GM18517 (cell line): ENCODE measurements around the gene CHPF2.

Experiments used
- ATAC-seq: cut with Tn5 transposase; IDR thresholded peaks from one replicate; pipeline ENCODE4 v1.9.1; 2021; ENCODE audit warnings: mild to moderate bottlenecking, moderate library complexity; ENCODE audit not compliant: unreplicated experiment

Gene CHPF2

DNA sequence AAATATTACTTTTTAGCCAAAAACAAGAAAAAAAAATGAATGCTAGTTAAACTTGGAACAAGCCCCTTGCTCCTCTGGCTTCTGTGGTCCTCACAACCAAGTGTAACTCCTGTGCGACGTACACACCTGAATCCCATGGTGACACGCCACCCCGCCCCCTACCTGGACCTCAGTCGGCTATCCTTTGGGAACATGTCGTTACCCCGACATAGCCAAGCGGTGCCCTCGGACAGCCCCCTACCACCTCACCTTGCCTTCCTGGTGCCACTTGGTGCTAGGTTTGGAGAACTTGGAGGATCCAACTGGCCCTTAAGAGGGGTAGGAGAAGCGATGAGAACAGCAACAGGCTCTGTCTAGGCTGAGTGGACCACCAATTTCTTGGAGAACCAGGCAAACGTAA lies 28.2 kb downstream of the CHPF2 start:
- ATAC-seq: no peak

DNA sequence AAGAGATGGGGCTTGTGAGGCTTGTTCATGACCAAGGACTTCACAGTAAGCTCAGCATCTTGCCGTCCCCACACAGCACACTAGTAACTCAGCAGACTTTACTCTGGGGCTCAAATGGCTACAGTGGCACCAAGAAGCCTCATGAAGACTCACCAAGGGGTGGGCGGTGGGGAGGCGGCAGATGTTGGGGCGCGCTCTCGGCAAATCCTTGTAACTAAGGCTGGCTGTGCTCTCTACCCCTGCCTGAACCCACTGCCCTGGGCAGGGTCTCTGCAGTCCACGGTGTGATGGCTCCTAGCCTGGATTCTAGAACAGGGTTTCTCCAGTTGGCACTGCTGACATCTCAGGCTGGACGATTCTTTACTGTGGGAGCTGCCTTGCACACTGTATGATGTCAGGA lies 28.6 kb downstream of the CHPF2 start:
- no peak for ATAC-seq

DNA sequence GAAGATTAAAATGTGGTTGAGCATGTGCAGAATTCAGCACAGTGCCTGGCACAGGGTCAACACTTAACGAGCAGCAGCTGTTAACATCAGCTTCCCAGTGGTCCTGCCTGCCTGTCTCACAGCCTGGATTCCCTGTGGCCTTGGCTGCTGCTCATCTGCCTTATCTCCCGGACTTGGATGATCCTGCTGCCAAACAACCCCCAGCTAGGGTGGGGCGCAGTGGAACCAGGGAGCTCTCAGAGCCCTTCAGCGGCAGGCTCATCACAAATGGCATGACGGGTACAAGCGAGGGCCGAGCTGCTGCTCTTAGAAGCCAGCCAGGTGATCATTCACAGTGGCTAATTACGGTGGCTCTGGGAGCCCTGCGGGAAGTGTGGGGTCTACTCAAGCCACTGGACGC lies 29.2 kb downstream of the CHPF2 start:
- no peak for ATAC-seq

- no peak for ATAC-seq
Measured at GRCh38 chr7:151264615-151265014, 32.3 kb downstream of the CHPF2 start.

DNA sequence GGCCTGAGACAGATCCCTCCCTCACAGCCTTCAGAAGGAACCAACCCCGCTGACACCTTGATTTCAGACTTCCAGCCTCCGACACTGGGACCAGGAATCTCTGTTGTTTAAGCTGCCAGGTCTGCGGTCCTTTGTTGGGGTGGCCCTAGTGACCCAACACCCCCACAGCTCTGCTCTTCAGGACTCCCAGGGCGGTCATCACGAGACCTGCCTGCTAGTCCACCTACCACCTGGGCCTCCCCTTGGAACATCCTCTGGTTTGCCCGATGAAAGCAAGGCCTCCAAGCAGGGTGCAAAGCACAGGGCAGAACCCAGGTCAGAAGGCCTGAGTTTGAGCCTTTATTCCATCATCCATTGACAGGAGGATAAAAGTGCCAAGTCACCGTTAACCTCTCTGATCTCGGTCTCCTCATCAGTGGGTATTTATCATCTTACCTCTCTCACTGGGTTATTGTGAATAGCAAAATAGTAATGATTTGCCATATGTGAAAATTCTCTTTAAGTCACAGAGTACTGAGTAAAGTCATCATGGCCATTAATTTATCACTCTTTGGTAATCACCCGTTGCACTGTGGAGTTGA lies 33.2 kb downstream of the CHPF2 start:
- no peak for ATAC-seq

GRCh38 chr7:151269511-151269910 lies 37.2 kb downstream of the CHPF2 start:
- ATAC-seq: no peak

DNA sequence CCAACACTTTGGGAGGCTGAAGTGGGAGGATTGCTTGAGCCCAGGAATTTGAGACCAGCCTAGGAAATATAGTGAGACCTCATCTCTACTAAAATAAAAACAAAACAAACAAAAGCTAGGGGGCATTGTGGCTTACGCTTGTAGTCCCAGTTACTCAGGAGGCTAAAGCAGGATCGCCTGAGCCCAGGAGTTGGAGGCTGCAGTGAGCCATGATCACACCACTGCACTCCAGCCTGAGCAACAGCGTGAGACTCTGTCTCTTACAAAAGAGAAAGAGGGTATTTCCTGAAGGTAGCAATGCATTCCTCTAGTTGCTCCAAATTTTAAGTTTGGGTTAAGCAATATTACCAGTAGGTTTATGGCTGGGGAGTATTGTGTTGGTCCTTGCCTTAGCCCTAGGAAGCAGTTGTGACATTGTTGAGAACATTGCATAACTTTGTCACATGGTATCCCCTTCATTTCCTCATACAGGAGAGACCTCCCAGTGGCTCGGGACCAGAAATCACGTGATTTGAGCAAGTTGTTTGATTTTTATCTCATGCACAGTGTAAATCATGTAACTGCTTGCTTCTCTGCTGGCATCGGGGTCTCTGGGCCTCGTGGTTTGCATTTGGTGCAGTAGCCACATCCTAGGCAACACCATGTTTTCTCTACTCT lies 39.5 kb downstream of the CHPF2 start:
- ATAC-seq: no peak

- ATAC-seq: no peak
Measured at GRCh38 chr7:151272405-151272804, 40.1 kb downstream of the CHPF2 start.

DNA sequence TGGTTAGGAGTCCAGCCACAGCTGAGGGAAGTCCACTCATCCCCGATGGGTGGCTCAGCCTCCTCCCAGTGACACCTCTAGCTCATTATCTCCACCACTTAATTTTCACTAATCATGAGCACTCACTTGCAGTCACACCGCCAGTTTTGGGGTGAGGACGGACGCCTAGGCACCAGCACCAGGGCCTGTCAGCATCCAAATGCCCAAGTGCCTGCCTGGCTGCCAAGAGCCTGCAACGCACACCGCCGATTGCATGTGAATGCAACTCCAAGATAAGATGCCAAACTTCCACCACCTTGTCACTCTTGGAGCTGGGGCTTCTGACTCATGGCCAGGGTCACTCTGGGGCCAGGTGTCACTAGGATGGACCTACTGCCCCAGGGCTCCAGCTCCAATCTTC lies 40.6 kb downstream of the CHPF2 start:
- no peak for ATAC-seq

GRCh38 chr7:151273651-151274390 lies 41.5 kb downstream of the CHPF2 start:
- ATAC-seq: no peak

DNA sequence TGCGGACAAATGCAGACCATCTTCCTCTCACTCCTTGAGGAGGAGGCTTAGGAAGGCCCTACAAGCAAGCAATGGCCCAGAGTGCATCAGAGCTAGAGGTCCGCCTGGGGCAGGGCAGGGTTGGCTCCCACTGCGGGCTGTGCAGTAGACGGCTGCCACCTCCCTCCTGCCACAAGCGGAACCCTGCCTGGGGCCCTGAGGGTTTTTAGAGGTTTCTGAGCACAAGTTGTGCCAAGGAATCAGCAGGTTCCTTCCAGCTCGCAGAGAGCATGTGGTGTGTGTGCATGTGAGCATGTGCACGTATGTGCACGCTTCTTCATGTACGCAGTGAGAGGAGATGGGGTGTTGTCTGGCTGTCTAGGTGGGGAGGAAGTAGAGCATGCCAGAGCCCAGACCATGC lies 42.1 kb downstream of the CHPF2 start:
- ATAC-seq: no peak

- ATAC-seq: no peak
Measured at GRCh38 chr7:151274936-151275812, 42.9 kb downstream of the CHPF2 start.

GRCh38 chr7:151275813-151276577 lies 43.7 kb downstream of the CHPF2 start:
- ATAC-seq: no peak

- ATAC-seq: no peak
Measured at GRCh38 chr7:151276666-151277590, 44.6 kb downstream of the CHPF2 start.

DNA sequence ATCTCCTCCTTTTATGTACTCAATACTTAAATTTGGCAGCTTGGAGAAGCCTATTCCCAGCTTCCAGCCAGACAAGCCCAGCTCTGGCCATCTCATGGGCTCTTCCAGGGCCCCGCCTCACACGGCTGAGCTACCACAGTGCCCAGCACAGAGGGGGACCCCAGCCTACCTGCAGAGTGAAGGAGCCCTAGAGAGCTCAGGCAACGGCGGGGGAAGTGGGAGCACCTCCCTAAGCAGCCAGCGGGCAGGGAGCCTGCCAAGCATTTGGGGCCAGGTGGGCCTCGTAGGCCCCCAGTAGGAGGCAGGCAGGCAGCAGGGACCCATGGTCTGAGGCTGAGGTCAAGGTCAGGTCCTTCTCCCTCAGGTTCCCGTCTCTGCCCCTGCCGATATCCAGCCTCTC lies 45.3 kb downstream of the CHPF2 start:
- ATAC-seq: no peak

- ATAC-seq: no peak
Measured at GRCh38 chr7:151278949-151279348, 46.7 kb downstream of the CHPF2 start.

GRCh38 chr7:151279868-151280267 lies 47.6 kb downstream of the CHPF2 start:
- no peak for ATAC-seq

DNA sequence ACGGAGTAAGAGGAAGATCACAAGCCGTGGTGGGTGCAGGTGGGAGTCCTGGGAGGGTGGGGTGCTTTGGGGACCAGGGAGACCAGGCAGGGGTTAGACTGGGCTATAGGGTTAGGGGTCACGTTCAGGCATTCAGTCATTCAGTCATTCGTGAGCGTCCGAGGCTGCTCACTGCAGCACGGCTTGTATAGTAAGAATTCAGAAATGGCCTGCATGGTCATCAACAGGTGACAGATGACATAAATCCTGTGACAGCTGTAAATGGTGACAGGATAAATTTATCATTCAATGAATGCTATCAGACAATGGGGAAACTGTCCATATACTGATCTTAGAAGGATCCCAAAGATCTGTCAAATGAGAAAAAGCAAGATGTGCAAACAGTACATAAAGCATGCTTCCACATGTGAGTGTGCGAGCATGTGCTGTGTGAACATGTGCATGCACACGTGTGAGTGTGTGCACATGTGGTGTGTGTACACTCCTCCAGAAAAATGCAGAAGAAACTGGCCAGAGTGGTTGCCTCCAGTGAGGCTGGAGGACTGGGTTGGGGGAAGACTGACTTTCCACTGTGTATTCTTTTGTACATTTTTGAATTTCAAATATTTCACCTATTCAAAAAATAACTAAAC lies 48.2 kb downstream of the CHPF2 start:
- ATAC-seq: no peak

DNA sequence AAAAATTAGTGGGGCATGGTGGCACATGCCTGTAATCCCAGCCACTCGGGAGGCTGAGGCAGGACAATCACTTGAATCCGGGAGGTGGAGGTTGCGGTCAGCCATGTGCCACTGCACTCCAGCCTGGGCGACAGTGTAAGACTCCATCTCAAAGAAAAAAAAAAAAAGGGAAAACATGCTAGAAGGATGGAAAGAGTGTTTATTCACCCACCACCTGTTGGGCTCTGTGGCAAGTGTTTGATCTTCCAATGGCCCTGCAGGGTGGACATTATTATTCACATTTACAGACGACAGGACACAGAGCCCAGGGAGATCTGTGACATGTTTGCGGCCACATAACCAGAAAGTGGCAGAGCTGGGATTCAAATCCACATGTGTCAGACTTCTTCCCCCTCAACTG lies 49.4 kb downstream of the CHPF2 start:
- ATAC-seq: no peak
